GM23338 (cell line): ENCODE data around the gene GPR22. TPM values are rescaled to one million over a fixed set of nuclear protein-coding genes. Genes with fewer than 3 reads are reported as not detected.

ENCODE experiments used
- ATAC-seq: fragments of 200-7000 bp; cut with Tn5 transposase; 3 replicates; pipeline ENCODE4 v1.9.1; 2020
- DNase-seq: peaks from one replicate; pipeline ENCODE4 v3.0.0-alpha.2; 2015; ENCODE audit warnings: low spot score
- H2AFZ ChIP-seq: fragments of 200-600 bp; sonication (generic); 2 replicates; pipeline ENCODE4 v1.8.0; 2016; ENCODE audit warnings: antibody characterized with exemption, mild to moderate bottlenecking, moderate library complexity
- H3F3A ChIP-seq: fragments of 200-600 bp; sonication (generic); replicated peaks from 2 replicates; pipeline ENCODE4 v1.8.0; 2017; ENCODE audit warnings: antibody characterized with exemption, mixed run types, low read depth
- H3K27ac ChIP-seq: fragments of 200-600 bp; sonication (generic); 2 replicates; pipeline ENCODE4 v1.6.1; 2016; ENCODE audit warnings: low read depth
- H3K27me3 ChIP-seq: fragments of 200-600 bp; sonication (generic); 2 replicates; pipeline ENCODE4 v1.8.0; 2016; ENCODE audit warnings: mild to moderate bottlenecking, mixed run types, moderate library complexity; ENCODE audit not compliant: insufficient read depth
- H3K36me3 ChIP-seq: fragments of 200-600 bp; sonication (generic); 2 replicates; pipeline ENCODE4 v1.8.0; 2016; ENCODE audit warnings: mild to moderate bottlenecking; ENCODE audit not compliant: insufficient read depth
- H3K4me1 ChIP-seq: fragments of 200-600 bp; sonication (generic); 2 replicates; pipeline ENCODE4 v1.8.0; 2016; ENCODE audit warnings: mild to moderate bottlenecking, moderate library complexity; ENCODE audit not compliant: insufficient read depth
- H3K4me2 ChIP-seq: fragments of 200-600 bp; sonication (generic); 2 replicates; pipeline ENCODE4 v1.7.1; 2017; ENCODE audit warnings: mixed run types
- H3K4me3 ChIP-seq: fragments of 200-600 bp; sonication (generic); 2 replicates; pipeline ENCODE4 v1.6.1; 2016; ENCODE audit warnings: mixed run types
- H3K79me2 ChIP-seq: fragments of 200-600 bp; sonication (generic); replicated peaks from 2 replicates; pipeline ENCODE4 v1.8.0; 2017; ENCODE audit warnings: mild to moderate bottlenecking; ENCODE audit not compliant: insufficient read depth
- H3K9me2 ChIP-seq: fragments of 200-600 bp; sonication (generic); 2 replicates; pipeline ENCODE4 v1.8.0; 2017; ENCODE audit not compliant: insufficient read depth
- H4K20me1 ChIP-seq: fragments of 200-600 bp; sonication (generic); replicated peaks from 2 replicates; pipeline ENCODE4 v1.8.0; 2017; ENCODE audit warnings: mild to moderate bottlenecking; ENCODE audit not compliant: insufficient read depth
- H3K27ac Mint-ChIP-seq: 2 replicates; pipeline ENCODE4 v1.8.0; 2020; ENCODE audit warnings: inconsistent platforms, mild to moderate bottlenecking, moderate library complexity, mixed read lengths
- H3K27me3 Mint-ChIP-seq: 3 replicates; pipeline ENCODE4 v1.8.0; 2022; ENCODE audit warnings: low read depth, mild to moderate bottlenecking, moderate library complexity, mixed read lengths, inconsistent platforms; ENCODE audit not compliant: insufficient read depth, poor library complexity
- H3K36me3 Mint-ChIP-seq: 3 replicates; pipeline ENCODE4 v1.8.0; 2021; ENCODE audit warnings: low read depth, mild to moderate bottlenecking, inconsistent platforms, moderate library complexity, mixed read lengths
- H3K4me1 Mint-ChIP-seq: 3 replicates; pipeline ENCODE4 v1.8.0; 2020; ENCODE audit warnings: mild to moderate bottlenecking, inconsistent platforms, mixed read lengths
- H3K4me3 Mint-ChIP-seq: 3 replicates; pipeline ENCODE4 v1.8.0; 2021; ENCODE audit warnings: moderate library complexity, mild to moderate bottlenecking, inconsistent platforms, mixed read lengths
- H3K9me3 Mint-ChIP-seq: 3 replicates; pipeline ENCODE4 v1.8.0; 2020; ENCODE audit warnings: moderate library complexity, mild to moderate bottlenecking, inconsistent platforms, mixed read lengths
- CREB1 ChIP-seq: fragments of 250-450 bp; sonication (Bioruptor Pico); IDR thresholded peaks from 2 replicates; pipeline ENCODE4 v1.5.0; 2020; ENCODE audit warnings: low read depth, mild to moderate bottlenecking, moderate library complexity
- CTCF ChIP-seq, 2 experiments: fragments of 200-600 bp in 1 of 2; sonication (generic) in 1 of 2; conservative IDR thresholded peaks; 2 replicates each; pipeline versions ENCODE4 v1.5.1 to v1.6.1; 2016 to 2017; ENCODE audit warnings: antibody characterized with exemption in 2 of 2, low read depth in 2 of 2, mild to moderate bottlenecking in 2 of 2, moderate library complexity in 1 of 2
- ETS1 ChIP-seq: IDR thresholded peaks from 2 replicates; pipeline ENCODE4 v1.6.1; 2016; ENCODE audit warnings: antibody characterized with exemption
- EZH2 ChIP-seq: fragments of 200-600 bp; sonication (generic); IDR thresholded peaks from one replicate; pipeline ENCODE4 v1.8.0; 2017; ENCODE audit warnings: antibody characterized with exemption, mild to moderate bottlenecking, low read depth; ENCODE audit not compliant: unreplicated experiment
- EZH2phosphoT487 ChIP-seq: fragments of 200-600 bp; sonication (generic); IDR thresholded peaks from one replicate; pipeline ENCODE4 v1.8.1; 2018; ENCODE audit warnings: antibody characterized with exemption; ENCODE audit not compliant: unreplicated experiment
- JUNB ChIP-seq: IDR thresholded peaks from one replicate; pipeline ENCODE4 v1.6.1; 2016; ENCODE audit warnings: antibody characterized with exemption; ENCODE audit not compliant: unreplicated experiment
- NANOG ChIP-seq: IDR thresholded peaks from 2 replicates; pipeline ENCODE4 v1.6.1; 2016; ENCODE audit warnings: antibody characterized with exemption, borderline replicate concordance
- POLR2AphosphoS5 ChIP-seq: IDR thresholded peaks from 2 replicates; pipeline ENCODE4 v1.6.1; 2016; ENCODE audit warnings: antibody characterized with exemption, low read depth
- REST ChIP-seq: IDR thresholded peaks from one replicate; pipeline ENCODE4 v1.6.1; 2018; ENCODE audit warnings: antibody characterized with exemption; ENCODE audit not compliant: unreplicated experiment
- STAT1 ChIP-seq: IDR thresholded peaks from one replicate; pipeline ENCODE4 v1.6.1; 2016; ENCODE audit warnings: antibody characterized with exemption; ENCODE audit not compliant: unreplicated experiment
- ZNF114 ChIP-seq: fragments of 250-450 bp; sonication (Bioruptor Pico); IDR thresholded peaks from 2 replicates; pipeline ENCODE4 v1.5.0; 2020; ENCODE audit warnings: mild to moderate bottlenecking, moderate library complexity
- ZNF331 ChIP-seq: fragments of 250-450 bp; sonication (Bioruptor Pico); IDR thresholded peaks from 2 replicates; pipeline ENCODE4 v1.5.0; 2020; ENCODE audit warnings: low read depth, mild to moderate bottlenecking, moderate library complexity
- ZNF462 ChIP-seq: fragments of 250-450 bp; sonication (Bioruptor Pico); IDR thresholded peaks from 2 replicates; pipeline ENCODE4 v1.5.0; 2020; ENCODE audit warnings: mild to moderate bottlenecking, moderate library complexity
- polyA plus RNA-seq: library from polyadenylated mRNA; unstranded; fragments of >200 nt; fragmentation: Nextera tagmentation; extraction: Ambion mirVana; gene quantifications from 2 replicates; pipeline ENCODE4 v1.2.1, GENCODE V29; 2016
- total RNA-seq: library from RNA; depleted of rRNA; stranded (reverse); fragments of >200 nt; shearing (Covaris generic); gene quantifications from 2 replicates; pipeline ENCODE4 v1.2.3, GENCODE V29; 2014

GPR22 gene
- total and polyA plus RNA-seq, 2 experiments from 2014 or later = 3.4 TPM; not detected in 1

- TF ChIP-seq JUNB (no peak), ZNF462 (no peak), ZNF331 (CRISPR knock-in tag) (no peak), CTCF (conservative IDR thresholded peaks at IDR 0.05; ENCODE audit: low read depth in 2 of 2) (no peak), CREB1 (CRISPR knock-in tag) (no peak), STAT1 (no peak), ZNF114 (CRISPR knock-in tag) (no peak), POLR2AphosphoS5 (no peak), REST (no peak), EZH2 (no peak), ETS1 (no peak), EZH2phosphoT487 (no peak), NANOG (no peak)
- DNase-seq (no peak), ATAC-seq (no peak)
- H3K27ac Mint-ChIP-seq = no peak overlapping the region
- no peaks in the 10 kb centered on the region for H3K4me1 Mint-ChIP-seq
- Histone ChIP-seq H3K9me2 (no peaks in the 10 kb centered on the region), H3F3A (no peaks in the 10 kb centered on the region), H2AFZ (no peak overlapping the region), H3K36me3 (no peaks in the 10 kb centered on the region), H3K4me3 (no peak overlapping the region), H3K4me2 (no peak overlapping the region), H3K4me1 (no peaks in the 10 kb centered on the region), H3K27me3 (no peaks in the 10 kb centered on the region), H4K20me1 (no peaks in the 10 kb centered on the region), H3K27ac (no peak overlapping the region), H3K79me2 (no peaks in the 10 kb centered on the region)
- no peak overlapping the region for H3K4me3 Mint-ChIP-seq
- H3K9me3 Mint-ChIP-seq = no peaks in the 10 kb centered on the region
- no peaks in the 10 kb centered on the region for H3K27me3 Mint-ChIP-seq
- H3K36me3 Mint-ChIP-seq = peaks cover 3% of the 10 kb centered on the region; the same call in 1 of the 3 replicates
Measured at GRCh38 chr7:107442678-107443077, 27.2 kb upstream of the GPR22 start.
